ENCODE measurements around the gene MYO6. TPM values are rescaled to one million over a fixed set of nuclear protein-coding genes. Genes with fewer than 3 reads are reported as not detected.

MYO6 gene
- total RNA-seq, 2 donors from 2014 or later: 6.5 to 10.0 TPM

GRCh38 chr6:75933387-75933975 is 184.4 kb downstream of the MYO6 start:
- intact Hi-C loops (cut with DNase I): loop anchor here in 1 of 2 donors (2.0 to 10.0 kb wide), 3 partner anchors 419 to 1523 kb away; no protein-coding TSS in a partner anchor
- DNase-seq (no peak), ATAC-seq (peak; percentile 65 to 83)

- DNase-seq (no peak), ATAC-seq (peak; percentile 60 to 67)
- intact Hi-C loops (cut with DNase I): loop anchor here in 1 of 2 donors (5.0 to 10.0 kb wide), 2 partner anchors 417 to 930 kb away; no protein-coding TSS in a partner anchor
Measured at GRCh38 chr6:75934643-75935472, 185.8 kb downstream of the MYO6 start.

GRCh38 chr6:75935473-75935793 is 186.4 kb downstream of the MYO6 start:
- ATAC-seq (no peak), DNase-seq (no peak)
- intact Hi-C loops (cut with DNase I): loop anchor here in 1 of 2 donors (10.0 kb wide), 1 partner anchor 929 kb away; no protein-coding TSS in a partner anchor

- ATAC-seq (peak in 1 of 2 donors; percentile 60), DNase-seq (no peak)
- intact Hi-C loops (cut with DNase I): loop anchor here in 1 of 2 donors (10.0 kb wide), 1 partner anchor 928 kb away; no protein-coding TSS in a partner anchor
Measured at GRCh38 chr6:75936682-75937081, 187.6 kb downstream of the MYO6 start.

- intact Hi-C loops (cut with DNase I): loop anchor here in 1 of 2 donors (10.0 kb wide), 1 partner anchor 927 kb away; no protein-coding TSS in a partner anchor
- ATAC-seq (no peak), DNase-seq (no peak)
Measured at GRCh38 chr6:75937846-75938245, 188.8 kb downstream of the MYO6 start.

- intact Hi-C loops (cut with DNase I): no loop called here
- DNase-seq (no peak), ATAC-seq (peak in 1 of 2 donors; percentile 84)
Measured at GRCh38 chr6:75940564-75940963, 191.5 kb downstream of the MYO6 start.

- DNase-seq (no peak), ATAC-seq (no peak)
- intact Hi-C loops (cut with DNase I): no loop called here
Measured at GRCh38 chr6:75941509-75941908, 192.5 kb downstream of the MYO6 start.

- ATAC-seq: no peak
- intact Hi-C loops (cut with DNase I): no loop called here
- no peak for DNase-seq
Measured at GRCh38 chr6:75943381-75943780, 194.3 kb downstream of the MYO6 start.

GRCh38 chr6:75946146-75946831 is 197.2 kb downstream of the MYO6 start:
- ATAC-seq (no peak), DNase-seq (no peak)
- intact Hi-C loops (cut with DNase I): no loop called here

GRCh38 chr6:75947935-75948334 is 198.9 kb downstream of the MYO6 start:
- ATAC-seq: no peak
- DNase-seq: no peak
- intact Hi-C loops (cut with DNase I): no loop called here

- no peak for DNase-seq
- peak in 1 of 2 donors; percentile 54 for ATAC-seq
- intact Hi-C loops (cut with DNase I): no loop called here
Measured at GRCh38 chr6:75952128-75952527, 203.1 kb downstream of the MYO6 start.

GRCh38 chr6:75963569-75963968 is 214.5 kb downstream of the MYO6 start:
- ATAC-seq: no peak
- no peak for DNase-seq
- intact Hi-C loops (cut with DNase I): no loop called here

GRCh38 chr6:75968143-75968542 is 219.1 kb downstream of the MYO6 start:
- DNase-seq: no peak
- intact Hi-C loops (cut with DNase I): no loop called here
- no peak for ATAC-seq

Other genes starting within 250 kb of the MYO6 start
- 10 to 100 TPM; 48.7 to 67.4 TPM for gene SENP6, start 147.4 kb upstream of the MYO6 start, total RNA-seq